ENCODE results near the gene CLK1. TPM values are rescaled to one million over a fixed set of nuclear protein-coding genes. Genes with fewer than 3 reads are reported as not detected.

Gene CLK1
- total and polyA plus RNA-seq, 2 of the 13 experiments (the other 11 are each of a cell fraction or from before 2014, with no cell fraction given) = 66.6 to 101 TPM

- peak overlapping the region; percentile 95 for H3K27ac ChIP-seq (ENCODE audit: extremely low read length, insufficient read depth, low read length)
- no peaks in the 10 kb centered on the region; a peak in 1 of 5 replicates for H3K27me3 ChIP-seq (ENCODE audit: control insufficient read depth in 1 of 2, insufficient read depth in 2 of 2, low read length in 2 of 2)
- 0% methylated on average over 11 of the region's 11 CpGs for WGBS (ENCODE audit: low lambda C conversion rate)
- in situ Hi-C loops (cut with HindIII; ENCODE audit: extremely low pct_ligation_motif_present, low pct_unique_long_range_greater_than_20kb) (loop anchor here (5.0 to 25.0 kb wide), 3 partner anchors 69 to 849 kb away; partner anchors contain the start of genes MAIP1 and TYW5), intact Hi-C loops (cut with micrococcal nuclease; ENCODE audit: unreplicated experiment) (loop anchor here (1.0 to 5.0 kb wide), 5 partner anchors 54 to 234 kb away; partner anchors contain the start of genes NIF3L1 and PPIL3)
- H2AFZ ChIP-seq (ENCODE audit: low read length) = peak overlapping the region; percentile 72
- FAIRE-seq (no peak), DNase-seq (ENCODE audit: low spot score) (no peak), ATAC-seq (no peak; the same call in 2 of the 3 replicates)
- peaks cover 52% of the 10 kb centered on the region for H3K4me1 ChIP-seq (ENCODE audit: insufficient read depth, low read length)
- peaks cover 7 to 24% of the 10 kb centered on the region in 2 experiments for H3K36me3 ChIP-seq (replicated peaks in 1 of 2; ENCODE audit: control insufficient read depth in 1 of 2, insufficient read depth in 2 of 2, low read length in 2 of 2)
- CTCF ChIA-PET (ENCODE audit: low intra/inter-chr PET ratio, low total read pairs) = interaction anchor here (3.9 kb wide), 1 partner anchor 98 kb away, joined by 27 read pairs; no protein-coding TSS in a partner anchor
- H3K79me2 ChIP-seq (ENCODE audit: insufficient read depth, low read length) = peaks cover 43% of the 10 kb centered on the region
- H3K4me3 ChIP-seq (replicated peaks in 1 of 3; ENCODE audit: insufficient read depth in 1 of 3, low read depth in 2 of 3, low read length in 3 of 3) = peak overlapping the region; percentile 89 to 99 (median 92)
- TSS peak; percentile 81 for BruUV-seq (replicated peaks)
- peak overlapping the region; percentile 98 for H3K4me2 ChIP-seq (ENCODE audit: low read depth, low read length)
- no peaks in the 10 kb centered on the region for H3K9me3 ChIP-seq (ENCODE audit: low read length)
- peaks cover 21% of the 10 kb centered on the region for H4K20me1 ChIP-seq (ENCODE audit: insufficient read depth, low read length)
- H3K9ac ChIP-seq (ENCODE audit: insufficient read depth, low read depth, low read length) = peak overlapping the region; percentile 66
- POLR2A ChIA-PET = interaction anchor here (0.7 to 2.5 kb wide), 16 partner anchors 11 to 422 kb away, joined by 3 to 25 read pairs (median 4); partner anchors contain the start of genes CLK1, NIF3L1 and PPIL3
- TF ChIP-seq ZNF749 (CRISPR knock-in tag; IDR thresholded peaks at IDR 0.05; ENCODE audit: borderline replicate concordance) = 0 out of 2 replicates have a peak, but pooled peaks have one; percentile 15
- 0 out of 2 replicates have a peak, but pooled peaks have one; percentile 8 for TF ChIP-seq ZNF619 (CRISPR knock-in tag; IDR thresholded peaks at IDR 0.05)
- no peak for TF ChIP-seq AKAP8 (CRISPR knock-in tag; IDR thresholded peaks at IDR 0.05)
- peak; percentile 53; the same call in 1 of the 2 replicates for TF ChIP-seq SRY (CRISPR knock-in tag; IDR thresholded peaks at IDR 0.05)
- peak; percentile 3; the same call in 1 of the 2 replicates for TF ChIP-seq HDAC1 (CRISPR knock-in tag; IDR thresholded peaks at IDR 0.05)
- TF ChIP-seq YY1 (IDR thresholded peaks at IDR 0.05; ENCODE audit: insufficient read depth, insufficient replicate concordance, low read depth, low read length) = no peak
- TF ChIP-seq ZNF441 (CRISPR knock-in tag; IDR thresholded peaks at IDR 0.05; ENCODE audit: borderline replicate concordance) = no peak
- TF ChIP-seq, protein P1, sequence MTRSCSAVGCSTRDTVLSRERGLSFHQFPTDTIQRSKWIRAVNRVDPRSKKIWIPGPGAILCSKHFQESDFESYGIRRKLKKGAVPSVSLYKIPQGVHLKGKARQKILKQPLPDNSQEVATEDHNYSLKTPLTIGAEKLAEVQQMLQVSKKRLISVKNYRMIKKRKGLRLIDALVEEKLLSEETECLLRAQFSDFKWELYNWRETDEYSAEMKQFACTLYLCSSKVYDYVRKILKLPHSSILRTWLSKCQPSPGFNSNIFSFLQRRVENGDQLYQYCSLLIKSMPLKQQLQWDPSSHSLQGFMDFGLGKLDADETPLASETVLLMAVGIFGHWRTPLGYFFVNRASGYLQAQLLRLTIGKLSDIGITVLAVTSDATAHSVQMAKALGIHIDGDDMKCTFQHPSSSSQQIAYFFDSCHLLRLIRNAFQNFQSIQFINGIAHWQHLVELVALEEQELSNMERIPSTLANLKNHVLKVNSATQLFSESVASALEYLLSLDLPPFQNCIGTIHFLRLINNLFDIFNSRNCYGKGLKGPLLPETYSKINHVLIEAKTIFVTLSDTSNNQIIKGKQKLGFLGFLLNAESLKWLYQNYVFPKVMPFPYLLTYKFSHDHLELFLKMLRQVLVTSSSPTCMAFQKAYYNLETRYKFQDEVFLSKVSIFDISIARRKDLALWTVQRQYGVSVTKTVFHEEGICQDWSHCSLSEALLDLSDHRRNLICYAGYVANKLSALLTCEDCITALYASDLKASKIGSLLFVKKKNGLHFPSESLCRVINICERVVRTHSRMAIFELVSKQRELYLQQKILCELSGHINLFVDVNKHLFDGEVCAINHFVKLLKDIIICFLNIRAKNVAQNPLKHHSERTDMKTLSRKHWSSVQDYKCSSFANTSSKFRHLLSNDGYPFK (CRISPR knock-in tag; IDR thresholded peaks at IDR 0.05; ENCODE audit: borderline replicate concordance) = 0 out of 2 replicates have a peak, but pooled peaks have one; percentile 60
- no peak for TF ChIP-seq ZNF761 (CRISPR knock-in tag; conservative IDR thresholded peaks at IDR 0.05)
- peak; percentile 6; the same call in 1 of the 2 replicates for TF ChIP-seq KDM2A (CRISPR knock-in tag; IDR thresholded peaks at IDR 0.05; ENCODE audit: borderline replicate concordance, low read depth)
- TF ChIP-seq, protein P2, sequence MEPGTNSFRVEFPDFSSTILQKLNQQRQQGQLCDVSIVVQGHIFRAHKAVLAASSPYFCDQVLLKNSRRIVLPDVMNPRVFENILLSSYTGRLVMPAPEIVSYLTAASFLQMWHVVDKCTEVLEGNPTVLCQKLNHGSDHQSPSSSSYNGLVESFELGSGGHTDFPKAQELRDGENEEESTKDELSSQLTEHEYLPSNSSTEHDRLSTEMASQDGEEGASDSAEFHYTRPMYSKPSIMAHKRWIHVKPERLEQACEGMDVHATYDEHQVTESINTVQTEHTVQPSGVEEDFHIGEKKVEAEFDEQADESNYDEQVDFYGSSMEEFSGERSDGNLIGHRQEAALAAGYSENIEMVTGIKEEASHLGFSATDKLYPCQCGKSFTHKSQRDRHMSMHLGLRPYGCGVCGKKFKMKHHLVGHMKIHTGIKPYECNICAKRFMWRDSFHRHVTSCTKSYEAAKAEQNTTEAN (CRISPR knock-in tag; conservative IDR thresholded peaks at IDR 0.05) = no peak
- no peak for TF ChIP-seq ZEB1 (IDR thresholded peaks at IDR 0.05; ENCODE audit: insufficient replicate concordance, low read depth)
- TF ChIP-seq SATB2 (CRISPR knock-in tag; IDR thresholded peaks at IDR 0.05) = no peak
- TF ChIP-seq, protein P3, sequence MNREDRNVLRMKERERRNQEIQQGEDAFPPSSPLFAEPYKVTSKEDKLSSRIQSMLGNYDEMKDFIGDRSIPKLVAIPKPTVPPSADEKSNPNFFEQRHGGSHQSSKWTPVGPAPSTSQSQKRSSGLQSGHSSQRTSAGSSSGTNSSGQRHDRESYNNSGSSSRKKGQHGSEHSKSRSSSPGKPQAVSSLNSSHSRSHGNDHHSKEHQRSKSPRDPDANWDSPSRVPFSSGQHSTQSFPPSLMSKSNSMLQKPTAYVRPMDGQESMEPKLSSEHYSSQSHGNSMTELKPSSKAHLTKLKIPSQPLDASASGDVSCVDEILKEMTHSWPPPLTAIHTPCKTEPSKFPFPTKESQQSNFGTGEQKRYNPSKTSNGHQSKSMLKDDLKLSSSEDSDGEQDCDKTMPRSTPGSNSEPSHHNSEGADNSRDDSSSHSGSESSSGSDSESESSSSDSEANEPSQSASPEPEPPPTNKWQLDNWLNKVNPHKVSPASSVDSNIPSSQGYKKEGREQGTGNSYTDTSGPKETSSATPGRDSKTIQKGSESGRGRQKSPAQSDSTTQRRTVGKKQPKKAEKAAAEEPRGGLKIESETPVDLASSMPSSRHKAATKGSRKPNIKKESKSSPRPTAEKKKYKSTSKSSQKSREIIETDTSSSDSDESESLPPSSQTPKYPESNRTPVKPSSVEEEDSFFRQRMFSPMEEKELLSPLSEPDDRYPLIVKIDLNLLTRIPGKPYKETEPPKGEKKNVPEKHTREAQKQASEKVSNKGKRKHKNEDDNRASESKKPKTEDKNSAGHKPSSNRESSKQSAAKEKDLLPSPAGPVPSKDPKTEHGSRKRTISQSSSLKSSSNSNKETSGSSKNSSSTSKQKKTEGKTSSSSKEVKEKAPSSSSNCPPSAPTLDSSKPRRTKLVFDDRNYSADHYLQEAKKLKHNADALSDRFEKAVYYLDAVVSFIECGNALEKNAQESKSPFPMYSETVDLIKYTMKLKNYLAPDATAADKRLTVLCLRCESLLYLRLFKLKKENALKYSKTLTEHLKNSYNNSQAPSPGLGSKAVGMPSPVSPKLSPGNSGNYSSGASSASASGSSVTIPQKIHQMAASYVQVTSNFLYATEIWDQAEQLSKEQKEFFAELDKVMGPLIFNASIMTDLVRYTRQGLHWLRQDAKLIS (CRISPR knock-in tag; IDR thresholded peaks at IDR 0.05) = no peak
Measured at GRCh38 chr2:200810998-200811332, 53.5 kb downstream of the CLK1 start.
